Peyer's patch (tissue), 4 donors: ENCODE results near the gene THAP11. TPM values are rescaled to one million over a fixed set of nuclear protein-coding genes. Genes with fewer than 3 reads are reported as not detected.

Experiments used
- DNase-seq, 3 donors: peaks; one replicate each; pipeline ENCODE4 v3.0.0-alpha.2; 2017 to 2019
- H3K27ac ChIP-seq, 4 donors: fragments of 200-600 bp; sonication (generic); one replicate each; pipeline ENCODE4 v1.5.1; 2016 to 2019
- H3K27me3 ChIP-seq, 2 donors: fragments of 200-600 bp; sonication (generic); one replicate each; pipeline ENCODE4 v1.5.1; 2019
- H3K36me3 ChIP-seq, 3 donors: fragments of 200-600 bp; sonication (generic); one replicate each; pipeline ENCODE4 v1.5.1; 2016 to 2019
- H3K4me1 ChIP-seq, 4 donors: fragments of 200-600 bp; sonication (generic); one replicate each; pipeline ENCODE4 v1.5.1; 2016 to 2019
- H3K4me3 ChIP-seq, 4 donors: fragments of 200-600 bp; sonication (generic); 1 replicate in 3 of 4; 2 replicates in 1 of 4; pipeline ENCODE4 v1.5.1; 2016 to 2019; ENCODE audit warnings: mild to moderate bottlenecking in 1 of 4
- H3K9me3 ChIP-seq, 4 donors: fragments of 200-600 bp; sonication (generic); one replicate each; pipeline ENCODE4 v1.5.1; 2016 to 2019; ENCODE audit warnings: mild to moderate bottlenecking in 1 of 4
- POLR2A ChIP-seq, 2 donors: fragments of 450-650 bp; IDR thresholded peaks; one replicate each; pipeline ENCODE4 v1.5.1; 2017; ENCODE audit warnings: antibody characterized with exemption in 2 of 2, mild to moderate bottlenecking in 2 of 2, moderate library complexity in 2 of 2
- total RNA-seq, 4 donors: library from RNA; depleted of rRNA; stranded (reverse); fragments of >200 nt; gene quantifications; one replicate each; pipeline ENCODE4 v1.1.0, GENCODE V29; 2016
- TF ChIP-seq, protein P1 (sequence below), 6 experiments: fragments of 450-650 bp in 4 of 6; fragments of 200-600 bp in 2 of 6; sonication (generic) in 1 of 6; IDR thresholded peaks; one replicate each; pipeline ENCODE4 v1.5.1; 2017 to 2019; ENCODE audit warnings: antibody characterized with exemption in 6 of 6, mild to moderate bottlenecking in 3 of 6, moderate library complexity in 1 of 6

THAP11 gene
- total RNA-seq, 4 donors from 2014 or later, result 23.9 to 38.2 (median 31.7) TPM

DNA sequence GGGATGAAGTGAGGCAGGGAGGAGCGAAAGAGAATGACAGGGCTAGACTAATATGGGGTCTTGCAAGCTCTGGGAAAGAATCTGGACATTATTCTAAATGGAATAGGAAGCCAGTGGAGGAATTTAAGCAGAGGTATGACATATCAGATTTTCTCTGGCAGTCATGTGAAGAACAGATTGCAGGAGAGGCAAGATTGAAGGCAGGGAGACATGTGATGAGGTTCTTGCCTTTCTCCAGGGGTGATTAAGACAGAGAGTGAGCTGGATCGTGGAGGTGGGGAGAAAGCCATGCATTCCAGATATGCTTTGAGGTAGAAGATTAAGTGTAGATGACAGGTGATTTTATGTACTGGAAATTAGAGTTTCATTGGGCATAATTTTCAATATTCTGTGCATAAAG lies 4.3 kb upstream of the THAP11 start:
- peaks cover 0 to 8% (median 5%) of the 10 kb centered on the region in 4 donors for H3K4me1 ChIP-seq
- no peak overlapping the region for H3K27ac ChIP-seq
- no peak for TF ChIP-seq POLR2A (IDR thresholded peaks at IDR 0.05)
- no peaks in the 10 kb centered on the region for H3K36me3 ChIP-seq
- no peaks in the 10 kb centered on the region for H3K9me3 ChIP-seq
- DNase-seq, result no peak
- no peak overlapping the region for H3K4me3 ChIP-seq
- no peaks in the 10 kb centered on the region for H3K27me3 ChIP-seq

DNA sequence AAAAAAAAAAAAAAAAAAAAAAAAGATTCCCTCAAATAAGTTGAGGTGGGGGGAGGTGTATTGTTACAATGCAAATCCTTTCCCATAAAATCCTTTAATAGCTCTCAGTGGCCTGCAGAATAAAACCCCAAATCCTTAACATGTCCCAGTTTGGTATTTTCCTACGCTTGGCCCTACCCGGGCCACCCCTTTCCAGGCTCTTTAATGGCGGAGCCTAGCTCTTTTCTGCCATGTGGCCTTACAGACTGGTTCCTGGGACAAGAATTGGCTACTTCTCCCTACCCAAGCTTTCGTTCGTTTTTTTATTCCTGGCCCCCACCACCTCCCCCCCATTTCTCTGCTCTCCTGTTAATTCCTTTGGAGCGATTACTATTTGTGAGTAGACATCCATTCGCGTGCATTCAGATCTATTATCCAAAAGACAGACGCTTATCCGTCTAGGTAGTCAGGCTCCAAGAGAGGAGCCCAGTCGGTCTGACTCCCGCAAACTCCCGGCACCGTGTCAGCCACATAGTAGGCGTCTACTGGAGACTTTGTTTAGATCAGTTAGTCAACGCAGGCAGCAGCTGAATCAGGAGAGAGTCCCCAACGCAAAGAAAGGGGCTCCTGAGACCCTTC lies 813 bp upstream of the THAP11 start:
- Histone ChIP-seq H3K4me3 (peak overlapping the region; percentile 79 to 98 (median 83)), H3K27me3 (no peaks in the 10 kb centered on the region), H3K4me1 (peaks cover 0 to 34% (median 27%) of the 10 kb centered on the region in 4 donors), H3K36me3 (no peaks in the 10 kb centered on the region), H3K27ac (peak overlapping the region; percentile 96 to 100 (median 99)), H3K9me3 (no peaks in the 10 kb centered on the region)
- no peak for DNase-seq
- TF ChIP-seq POLR2A (IDR thresholded peaks at IDR 0.05), result no peak
- TF ChIP-seq, protein P1, sequence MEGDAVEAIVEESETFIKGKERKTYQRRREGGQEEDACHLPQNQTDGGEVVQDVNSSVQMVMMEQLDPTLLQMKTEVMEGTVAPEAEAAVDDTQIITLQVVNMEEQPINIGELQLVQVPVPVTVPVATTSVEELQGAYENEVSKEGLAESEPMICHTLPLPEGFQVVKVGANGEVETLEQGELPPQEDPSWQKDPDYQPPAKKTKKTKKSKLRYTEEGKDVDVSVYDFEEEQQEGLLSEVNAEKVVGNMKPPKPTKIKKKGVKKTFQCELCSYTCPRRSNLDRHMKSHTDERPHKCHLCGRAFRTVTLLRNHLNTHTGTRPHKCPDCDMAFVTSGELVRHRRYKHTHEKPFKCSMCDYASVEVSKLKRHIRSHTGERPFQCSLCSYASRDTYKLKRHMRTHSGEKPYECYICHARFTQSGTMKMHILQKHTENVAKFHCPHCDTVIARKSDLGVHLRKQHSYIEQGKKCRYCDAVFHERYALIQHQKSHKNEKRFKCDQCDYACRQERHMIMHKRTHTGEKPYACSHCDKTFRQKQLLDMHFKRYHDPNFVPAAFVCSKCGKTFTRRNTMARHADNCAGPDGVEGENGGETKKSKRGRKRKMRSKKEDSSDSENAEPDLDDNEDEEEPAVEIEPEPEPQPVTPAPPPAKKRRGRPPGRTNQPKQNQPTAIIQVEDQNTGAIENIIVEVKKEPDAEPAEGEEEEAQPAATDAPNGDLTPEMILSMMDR (IDR thresholded peaks at IDR 0.05), result no peak

DNA sequence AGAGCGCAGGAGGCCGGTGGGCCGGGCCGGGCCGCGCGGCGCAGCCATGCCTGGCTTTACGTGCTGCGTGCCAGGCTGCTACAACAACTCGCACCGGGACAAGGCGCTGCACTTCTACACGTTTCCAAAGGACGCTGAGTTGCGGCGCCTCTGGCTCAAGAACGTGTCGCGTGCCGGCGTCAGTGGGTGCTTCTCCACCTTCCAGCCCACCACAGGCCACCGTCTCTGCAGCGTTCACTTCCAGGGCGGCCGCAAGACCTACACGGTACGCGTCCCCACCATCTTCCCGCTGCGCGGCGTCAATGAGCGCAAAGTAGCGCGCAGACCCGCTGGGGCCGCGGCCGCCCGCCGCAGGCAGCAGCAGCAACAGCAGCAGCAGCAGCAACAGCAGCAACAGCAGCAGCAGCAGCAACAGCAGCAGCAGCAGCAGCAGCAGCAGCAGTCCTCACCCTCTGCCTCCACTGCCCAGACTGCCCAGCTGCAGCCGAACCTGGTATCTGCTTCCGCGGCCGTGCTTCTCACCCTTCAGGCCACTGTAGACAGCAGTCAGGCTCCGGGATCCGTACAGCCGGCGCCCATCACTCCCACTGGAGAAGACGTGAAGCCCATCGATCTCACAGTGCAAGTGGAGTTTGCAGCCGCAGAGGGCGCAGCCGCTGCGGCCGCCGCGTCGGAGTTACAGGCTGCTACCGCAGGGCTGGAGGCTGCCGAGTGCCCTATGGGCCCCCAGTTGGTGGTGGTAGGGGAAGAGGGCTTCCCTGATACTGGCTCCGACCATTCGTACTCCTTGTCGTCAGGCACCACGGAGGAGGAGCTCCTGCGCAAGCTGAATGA lies 606 bp downstream of the THAP11 start:
- peak; percentile 49 to 77 (median 67) for DNase-seq
- no peaks in the 10 kb centered on the region for H3K36me3 ChIP-seq
- H3K4me1 ChIP-seq, result peaks cover 0 to 36% (median 31%) of the 10 kb centered on the region in 4 donors
- TF ChIP-seq, protein P1 (IDR thresholded peaks at IDR 0.05), result peak in 2 of 6 experiments; percentile 9 to 21
- TF ChIP-seq POLR2A (IDR thresholded peaks at IDR 0.05), result no peak
- no peaks in the 10 kb centered on the region for H3K27me3 ChIP-seq
- peak overlapping the region; percentile 96 to 100 (median 99) for H3K27ac ChIP-seq
- H3K4me3 ChIP-seq, result peak overlapping the region; percentile 79 to 98 (median 83)
- H3K9me3 ChIP-seq, result no peaks in the 10 kb centered on the region

DNA sequence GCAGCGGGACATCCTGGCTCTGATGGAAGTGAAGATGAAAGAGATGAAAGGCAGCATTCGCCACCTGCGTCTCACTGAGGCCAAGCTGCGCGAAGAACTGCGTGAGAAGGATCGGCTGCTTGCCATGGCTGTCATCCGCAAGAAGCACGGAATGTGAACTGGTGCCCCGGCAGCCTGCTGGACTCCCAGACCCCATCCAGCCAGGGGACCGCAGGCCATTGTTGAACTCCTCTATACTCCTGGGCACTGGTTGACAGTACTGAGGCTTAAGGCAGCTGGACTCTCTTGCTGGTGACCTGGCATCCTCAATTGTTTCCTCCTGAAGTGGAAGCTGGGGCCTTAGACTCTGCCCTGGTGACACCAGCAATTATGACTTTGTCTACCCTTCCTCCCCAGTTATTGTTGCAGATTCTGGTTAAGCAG lies 1.2 kb downstream of the THAP11 start:
- H3K36me3 ChIP-seq, result no peaks in the 10 kb centered on the region
- H3K4me3 ChIP-seq, result peak overlapping the region; percentile 79 to 98 (median 83)
- peaks cover 0 to 43% (median 37%) of the 10 kb centered on the region in 4 donors for H3K4me1 ChIP-seq

DNA sequence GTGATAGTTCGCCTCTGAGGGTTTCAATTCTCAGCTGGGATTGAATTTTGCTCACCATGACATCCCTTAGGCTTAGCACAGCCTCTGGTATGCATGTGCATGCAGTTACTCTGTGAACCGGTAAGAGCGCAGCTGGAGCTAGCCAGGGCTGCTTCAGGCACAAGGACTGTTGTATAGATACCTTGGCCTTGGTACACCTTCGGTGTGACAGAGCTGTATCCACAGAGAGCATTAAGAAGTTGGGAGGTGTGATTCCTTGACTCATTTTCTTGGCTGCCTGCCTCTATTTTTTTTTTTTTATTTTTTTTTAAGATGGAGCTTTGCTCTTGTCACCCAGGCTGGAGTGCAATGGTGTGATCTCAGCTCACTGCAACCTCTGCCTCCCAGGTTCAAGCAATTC lies 2.4 kb downstream of the THAP11 start:
- Histone ChIP-seq H3K9me3 (no peaks in the 10 kb centered on the region), H3K4me1 (peaks cover 0 to 50% (median 41%) of the 10 kb centered on the region in 4 donors), H3K27me3 (no peaks in the 10 kb centered on the region), H3K27ac (peak overlapping the region in 1 of 4 donors; percentile 94), H3K4me3 (no peak overlapping the region), H3K36me3 (no peaks in the 10 kb centered on the region)
- TF ChIP-seq, protein P1 (IDR thresholded peaks at IDR 0.05), result no peak
- no peak for TF ChIP-seq POLR2A (IDR thresholded peaks at IDR 0.05)
- DNase-seq, result no peak

More for the DNA sequence above, 1.2 kb downstream of the THAP11 start:
- peak overlapping the region; percentile 96 to 100 (median 99) for H3K27ac ChIP-seq
- no peaks in the 10 kb centered on the region for H3K27me3 ChIP-seq
- H3K9me3 ChIP-seq, result no peaks in the 10 kb centered on the region
- TF ChIP-seq, protein P1 (IDR thresholded peaks at IDR 0.05), result no peak
- TF ChIP-seq POLR2A (IDR thresholded peaks at IDR 0.05), result no peak
- DNase-seq, result peak in 2 of 3 donors; percentile 54 to 56
